Stimulated activated naive B cell treated with anti-CD40 and anti-IgM and Interleukin-4, amounts not matched to agents 10 μg/mL and 1 μg/mL and 100 μg/mL, for 72 hours (primary cell): ENCODE data around the gene GGCT.
A peak's percentile ranks its signal among the peaks of the same experiment; 100 is the strongest.

ENCODE experiments used
- ATAC-seq, 2 donors: fragments of 150-1000 bp; cut with Tn5 transposase; replicated peaks; 2 replicates each; pipeline ENCODE4 v1.10.0; 2021; ENCODE audit warnings: moderate library complexity in 1 of 2
- DNase-seq: peaks from one replicate; pipeline ENCODE4 v3.0.0; 2021
- H3K27ac Mint-ChIP-seq: one replicate; pipeline ENCODE4 v1.8.0; 2022; ENCODE audit warnings: mild to moderate bottlenecking, mixed read lengths
- H3K27me3 Mint-ChIP-seq, 2 donors: one replicate each; pipeline ENCODE4 v1.8.0; 2022; ENCODE audit warnings: mixed read lengths in 2 of 2
- H3K36me3 Mint-ChIP-seq, 2 donors: one replicate each; pipeline ENCODE4 v1.8.0; 2022; ENCODE audit warnings: mixed read lengths in 2 of 2, mild to moderate bottlenecking in 1 of 2
- H3K4me1 Mint-ChIP-seq, 2 donors: one replicate each; pipeline ENCODE4 v1.8.0; 2022; ENCODE audit warnings: mixed read lengths in 2 of 2, mild to moderate bottlenecking in 1 of 2
- H3K4me3 Mint-ChIP-seq, 2 donors: one replicate each; pipeline ENCODE4 v1.8.0; 2022; ENCODE audit warnings: mild to moderate bottlenecking in 2 of 2, mixed read lengths in 2 of 2, moderate library complexity in 1 of 2
- H3K9me3 Mint-ChIP-seq, 2 donors: one replicate each; pipeline ENCODE4 v1.8.0; 2022; ENCODE audit warnings: mixed read lengths in 2 of 2, mild to moderate bottlenecking in 1 of 2

GGCT gene

GRCh38 chr7:30478349-30479201, 26.1 kb downstream of the GGCT start, which contains the start of gene NOD1:
Gene NOD1 (minus strand): TSS chr7:30478784. CDS start chr7:30456921, 21,863 bp downstream.
- peaks cover 37 to 58% of the 10 kb centered on the region in 2 donors for H3K4me1 Mint-ChIP-seq
- ATAC-seq, result peak; percentile 87 to 93
- peak within 1 kb of the TSS; percentile 97 to 98 for H3K4me3 Mint-ChIP-seq
- DNase-seq, result peak; percentile 64
- peaks cover 6 to 13% of the 10 kb centered on the region in 2 donors for H3K36me3 Mint-ChIP-seq
- H3K27me3 Mint-ChIP-seq, result no peaks in the 10 kb centered on the region
- no peaks in the 10 kb centered on the region for H3K9me3 Mint-ChIP-seq
- peak within 1 kb of the TSS; percentile 94 for H3K27ac Mint-ChIP-seq

GRCh38 chr7:30476459-30477145, 28.0 kb downstream of the GGCT start:
- H3K9me3 Mint-ChIP-seq, result no peaks in the 10 kb centered on the region
- H3K27me3 Mint-ChIP-seq, result no peaks in the 10 kb centered on the region
- H3K4me3 Mint-ChIP-seq, result peak overlapping the region; percentile 37 to 59
- H3K36me3 Mint-ChIP-seq, result peaks cover 18 to 28% of the 10 kb centered on the region in 2 donors
- no peak for DNase-seq
- peaks cover 49 to 78% of the 10 kb centered on the region in 2 donors for H3K4me1 Mint-ChIP-seq
- no peak for ATAC-seq
- peak overlapping the region; percentile 37 for H3K27ac Mint-ChIP-seq

GRCh38 chr7:30475580-30475979, 29.0 kb downstream of the GGCT start:
- Mint-ChIP-seq H3K27ac (peak overlapping the region; percentile 82), H3K4me1 (peaks cover 57 to 88% of the 10 kb centered on the region in 2 donors), H3K9me3 (no peaks in the 10 kb centered on the region), H3K27me3 (no peaks in the 10 kb centered on the region), H3K4me3 (peak overlapping the region; percentile 17 to 59), H3K36me3 (peaks cover 21 to 28% of the 10 kb centered on the region in 2 donors)
- ATAC-seq, result peak; percentile 24 to 26
- DNase-seq, result no peak

GRCh38 chr7:30474893-30475292, 29.7 kb downstream of the GGCT start:
- Mint-ChIP-seq H3K36me3 (peaks cover 27 to 35% of the 10 kb centered on the region in 2 donors), H3K4me1 (peaks cover 62 to 90% of the 10 kb centered on the region in 2 donors), H3K9me3 (no peaks in the 10 kb centered on the region), H3K4me3 (peak overlapping the region in 1 of 2 donors; percentile 51), H3K27ac (peak overlapping the region; percentile 51), H3K27me3 (no peaks in the 10 kb centered on the region)
- ATAC-seq, result no peak
- no peak for DNase-seq

GRCh38 chr7:30474485-30474884, 30.1 kb downstream of the GGCT start:
- Mint-ChIP-seq H3K27ac (no peak overlapping the region), H3K4me1 (peaks cover 59 to 90% of the 10 kb centered on the region in 2 donors), H3K9me3 (no peaks in the 10 kb centered on the region), H3K4me3 (no peak overlapping the region), H3K27me3 (no peaks in the 10 kb centered on the region), H3K36me3 (peaks cover 29 to 37% of the 10 kb centered on the region in 2 donors)
- ATAC-seq (no peak), DNase-seq (no peak)

GRCh38 chr7:30473903-30474302, 30.7 kb downstream of the GGCT start:
- H3K4me3 Mint-ChIP-seq, result no peak overlapping the region
- no peaks in the 10 kb centered on the region for H3K27me3 Mint-ChIP-seq
- no peak for ATAC-seq
- no peaks in the 10 kb centered on the region for H3K9me3 Mint-ChIP-seq
- H3K4me1 Mint-ChIP-seq, result peaks cover 61 to 93% of the 10 kb centered on the region in 2 donors
- H3K36me3 Mint-ChIP-seq, result peaks cover 33 to 39% of the 10 kb centered on the region in 2 donors
- DNase-seq, result no peak
- peak overlapping the region; percentile 51 for H3K27ac Mint-ChIP-seq

- Mint-ChIP-seq H3K36me3 (peaks cover 38 to 39% of the 10 kb centered on the region in 2 donors), H3K9me3 (no peaks in the 10 kb centered on the region), H3K27me3 (no peaks in the 10 kb centered on the region), H3K4me1 (peaks cover 69 to 98% of the 10 kb centered on the region in 2 donors), H3K27ac (peak overlapping the region; percentile 51), H3K4me3 (no peak overlapping the region)
- DNase-seq (no peak), ATAC-seq (no peak)
Measured at GRCh38 chr7:30472784-30473775, 31.5 kb downstream of the GGCT start.

- H3K4me1 Mint-ChIP-seq, result peaks cover 71 to 99% of the 10 kb centered on the region in 2 donors
Measured at GRCh38 chr7:30472081-30472783, 32.4 kb downstream of the GGCT start.

GRCh38 chr7:30471205-30471604, 33.4 kb downstream of the GGCT start:
- peaks cover 73 to 99% of the 10 kb centered on the region in 2 donors for H3K4me1 Mint-ChIP-seq
- H3K27me3 Mint-ChIP-seq, result no peaks in the 10 kb centered on the region
- H3K27ac Mint-ChIP-seq, result peak overlapping the region; percentile 72
- no peak for DNase-seq
- peak; percentile 41 to 49 for ATAC-seq
- no peak overlapping the region for H3K4me3 Mint-ChIP-seq
- no peaks in the 10 kb centered on the region for H3K9me3 Mint-ChIP-seq
- peaks cover 39 to 43% of the 10 kb centered on the region in 2 donors for H3K36me3 Mint-ChIP-seq

More at GRCh38 chr7:30472081-30472783, 32.4 kb downstream of the GGCT start:
- no peak overlapping the region for H3K4me3 Mint-ChIP-seq
- ATAC-seq, result no peak
- no peaks in the 10 kb centered on the region for H3K27me3 Mint-ChIP-seq
- no peaks in the 10 kb centered on the region for H3K9me3 Mint-ChIP-seq
- no peak overlapping the region for H3K27ac Mint-ChIP-seq
- H3K36me3 Mint-ChIP-seq, result peaks cover 39 to 43% of the 10 kb centered on the region in 2 donors
- DNase-seq, result no peak

GRCh38 chr7:30470771-30471170, 33.9 kb downstream of the GGCT start:
- H3K27ac Mint-ChIP-seq, result peak overlapping the region; percentile 72
- peak overlapping the region in 1 of 2 donors; percentile 6 for H3K4me3 Mint-ChIP-seq
- peaks cover 73 to 99% of the 10 kb centered on the region in 2 donors for H3K4me1 Mint-ChIP-seq
- ATAC-seq (peak; percentile 25 to 28), DNase-seq (no peak)
- no peaks in the 10 kb centered on the region for H3K27me3 Mint-ChIP-seq
- H3K36me3 Mint-ChIP-seq, result peaks cover 39 to 43% of the 10 kb centered on the region in 2 donors
- H3K9me3 Mint-ChIP-seq, result no peaks in the 10 kb centered on the region

GRCh38 chr7:30470163-30470770, 34.4 kb downstream of the GGCT start:
- no peak for DNase-seq
- Mint-ChIP-seq H3K27ac (no peak overlapping the region), H3K9me3 (no peaks in the 10 kb centered on the region), H3K36me3 (peaks cover 39 to 43% of the 10 kb centered on the region in 2 donors), H3K4me1 (peaks cover 73 to 99% of the 10 kb centered on the region in 2 donors), H3K4me3 (peak overlapping the region in 1 of 2 donors; percentile 6), H3K27me3 (no peaks in the 10 kb centered on the region)
- ATAC-seq, result no peak

GRCh38 chr7:30469303-30469702, 35.3 kb downstream of the GGCT start:
- no peak overlapping the region for H3K4me3 Mint-ChIP-seq
- H3K4me1 Mint-ChIP-seq, result peaks cover 75 to 99% of the 10 kb centered on the region in 2 donors
- ATAC-seq (no peak), DNase-seq (no peak)
- H3K27me3 Mint-ChIP-seq, result no peaks in the 10 kb centered on the region
- H3K27ac Mint-ChIP-seq, result peak overlapping the region; percentile 65
- no peaks in the 10 kb centered on the region for H3K9me3 Mint-ChIP-seq
- peaks cover 32 to 42% of the 10 kb centered on the region in 2 donors for H3K36me3 Mint-ChIP-seq

- Mint-ChIP-seq H3K36me3 (peaks cover 28 to 39% of the 10 kb centered on the region in 2 donors), H3K4me3 (no peak overlapping the region), H3K27ac (no peak overlapping the region), H3K4me1 (peaks cover 76 to 99% of the 10 kb centered on the region in 2 donors), H3K27me3 (no peaks in the 10 kb centered on the region), H3K9me3 (no peaks in the 10 kb centered on the region)
- no peak for ATAC-seq
- DNase-seq, result no peak
Measured at GRCh38 chr7:30468791-30469190, 35.8 kb downstream of the GGCT start.
